Duodenal mucosa (tissue), 2 donors: ENCODE results near the gene SUPT5H.

ENCODE experiments used
- H3K27ac ChIP-seq: one replicate; pipeline ENCODE4 v1.7.0; 2013; ENCODE audit warnings: low read depth, low read length
- H3K27me3 ChIP-seq, 2 donors: one replicate each; pipeline ENCODE4 v1.7.0; 2013; ENCODE audit warnings: low read length in 2 of 2, control low read depth in 1 of 2; ENCODE audit not compliant: insufficient read depth in 2 of 2, control insufficient read depth in 1 of 2
- H3K36me3 ChIP-seq, 2 donors: one replicate each; pipeline ENCODE4 v1.7.0; 2013; ENCODE audit warnings: low read length in 2 of 2, control low read depth in 1 of 2; ENCODE audit not compliant: insufficient read depth in 2 of 2, control insufficient read depth in 1 of 2
- H3K4me1 ChIP-seq, 2 donors: one replicate each; pipeline ENCODE4 v1.7.0; 2013; ENCODE audit warnings: low read length in 2 of 2, control low read depth in 1 of 2; ENCODE audit not compliant: insufficient read depth in 2 of 2, control insufficient read depth in 1 of 2
- H3K4me3 ChIP-seq, 2 donors: one replicate each; pipeline ENCODE4 v1.7.0; 2013; ENCODE audit warnings: low read length in 2 of 2, low read depth in 1 of 2
- H3K9ac ChIP-seq, 2 donors: one replicate each; pipeline ENCODE4 v1.7.0; 2013; ENCODE audit warnings: low read length in 2 of 2, low read depth in 1 of 2
- H3K9me3 ChIP-seq, 2 donors: one replicate each; pipeline ENCODE4 v1.7.0; 2013; ENCODE audit warnings: low read length in 2 of 2, control low read depth in 1 of 2; ENCODE audit not compliant: control insufficient read depth in 1 of 2

SUPT5H gene

GRCh38 chr19:39415111-39416046 is 30.0 kb upstream of the SUPT5H start:
- Histone ChIP-seq H3K4me3 (peak overlapping the region in 1 of 2 donors; percentile 48), H3K9ac (no peak overlapping the region), H3K4me1 (peaks cover 19 to 20% of the 10 kb centered on the region in 2 donors)

DNA sequence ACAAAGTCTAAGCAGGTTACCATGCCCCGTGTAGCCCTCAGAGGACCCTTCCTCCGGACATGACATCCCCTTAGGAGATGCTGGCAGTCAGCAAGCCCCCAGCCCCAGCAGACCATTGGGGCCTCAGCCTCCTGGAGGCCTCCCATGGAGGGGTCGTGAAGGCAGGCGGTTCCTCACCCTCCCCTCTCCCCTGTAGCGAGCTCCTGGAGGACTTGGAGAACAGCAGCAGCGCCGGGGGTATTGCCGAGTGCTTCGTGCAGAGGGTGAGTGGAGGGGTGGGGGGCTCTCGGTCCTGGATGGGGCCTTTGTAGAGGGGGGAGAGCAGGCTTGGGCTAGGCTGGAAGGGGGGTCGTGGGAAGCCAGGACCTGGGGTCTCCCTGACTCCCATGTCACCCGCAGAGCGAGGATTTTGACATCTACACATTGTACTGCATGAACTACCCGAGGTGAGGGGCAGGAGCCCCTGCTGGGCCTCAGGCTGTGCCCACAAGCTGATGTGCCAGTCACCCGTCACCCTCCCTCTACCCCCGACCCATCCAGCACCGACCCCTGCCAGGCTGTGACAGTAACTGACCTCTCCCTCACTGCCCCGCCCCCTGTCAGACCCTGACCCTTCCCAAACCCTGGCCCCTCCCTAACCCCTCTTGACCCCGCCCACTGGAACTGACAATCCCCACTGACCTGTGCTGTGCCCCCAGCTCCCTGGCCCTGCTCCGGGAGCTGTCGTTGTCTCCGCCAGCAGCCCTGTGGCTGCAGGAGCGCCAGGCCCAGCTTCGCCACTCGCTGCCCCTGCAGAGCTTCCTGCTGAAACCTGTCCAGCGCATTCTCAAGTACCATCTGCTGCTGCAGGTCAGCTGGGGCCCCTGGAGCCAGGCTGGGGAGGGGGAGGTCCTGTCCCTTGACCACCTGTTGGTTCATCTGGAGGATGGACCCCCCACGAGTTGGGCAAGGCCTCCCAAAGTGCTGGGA is 28.9 kb upstream of the SUPT5H start:
- Histone ChIP-seq H3K9me3 (no peaks in the 10 kb centered on the region), H3K27me3 (peaks cover 0 to 4% of the 10 kb centered on the region in 2 donors), H3K4me1 (peaks cover 8 to 10% of the 10 kb centered on the region in 2 donors), H3K9ac (no peak overlapping the region), H3K27ac (no peak overlapping the region), H3K4me3 (no peak overlapping the region), H3K36me3 (peaks cover 0 to 3% of the 10 kb centered on the region in 2 donors)

More at GRCh38 chr19:39415111-39416046, 30.0 kb upstream of the SUPT5H start:
- no peaks in the 10 kb centered on the region for H3K9me3 ChIP-seq
- peak overlapping the region; percentile 10 for H3K27ac ChIP-seq
- peaks cover 0 to 3% of the 10 kb centered on the region in 2 donors for H3K36me3 ChIP-seq
- peaks cover 0 to 4% of the 10 kb centered on the region in 2 donors for H3K27me3 ChIP-seq

DNA sequence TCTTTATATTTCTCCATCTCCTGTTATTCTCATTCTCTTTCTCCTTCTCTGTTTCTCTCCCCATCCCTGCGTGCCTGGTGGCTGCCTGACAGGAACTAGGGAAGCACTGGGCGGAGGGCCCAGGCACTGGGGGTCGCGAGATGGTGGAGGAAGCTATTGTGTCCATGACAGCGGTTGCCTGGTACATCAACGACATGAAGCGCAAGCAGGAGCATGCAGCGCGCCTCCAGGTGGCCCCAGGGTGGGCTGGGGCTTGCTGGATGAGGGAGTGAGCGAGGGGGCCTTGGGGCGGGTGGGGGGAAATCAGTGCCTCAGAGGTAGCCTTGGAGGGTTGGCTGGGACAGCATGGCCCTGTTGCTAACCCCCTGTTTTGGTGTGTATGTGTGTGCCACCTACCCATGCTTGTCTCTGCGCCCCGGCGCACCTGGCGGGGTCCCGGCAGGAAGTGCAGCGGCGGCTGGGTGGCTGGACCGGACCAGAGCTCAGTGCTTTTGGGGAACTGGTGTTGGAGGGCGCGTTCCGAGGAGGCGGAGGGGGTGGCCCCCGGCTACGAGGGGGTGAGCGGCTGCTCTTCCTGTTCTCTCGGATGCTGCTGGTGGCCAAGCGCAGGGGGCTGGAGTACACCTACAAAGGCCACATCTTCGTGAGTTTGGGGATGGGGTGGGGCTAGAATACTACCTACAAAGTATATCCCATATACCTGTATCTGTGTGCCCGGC is 27.8 kb upstream of the SUPT5H start:
- H3K4me3 ChIP-seq = no peak overlapping the region
- peaks cover 0 to 4% of the 10 kb centered on the region in 2 donors for H3K27me3 ChIP-seq
- H3K4me1 ChIP-seq = peaks cover 4 to 7% of the 10 kb centered on the region in 2 donors
- H3K27ac ChIP-seq = no peak overlapping the region
- H3K9ac ChIP-seq = no peak overlapping the region
- H3K36me3 ChIP-seq = peaks cover 0 to 3% of the 10 kb centered on the region in 2 donors
- H3K9me3 ChIP-seq = no peaks in the 10 kb centered on the region

DNA sequence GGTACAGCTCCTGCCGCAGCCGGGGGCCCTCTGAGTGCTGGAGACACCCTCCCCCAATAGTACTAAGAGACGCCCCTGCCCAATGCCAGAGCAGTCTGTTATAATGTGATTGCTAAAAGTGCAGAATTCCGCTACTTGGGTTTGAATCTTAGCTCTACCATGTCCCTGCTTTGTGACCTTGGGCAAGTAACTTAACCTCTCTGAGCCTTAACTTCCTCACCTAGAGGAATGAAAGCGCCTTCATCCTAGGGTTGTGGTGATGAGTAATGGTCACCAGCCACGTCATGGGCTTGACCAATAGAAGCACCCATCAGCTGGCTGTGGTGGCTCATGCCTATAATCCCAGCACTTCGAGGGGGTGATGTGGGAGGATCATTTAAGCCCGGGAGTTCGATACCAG is 26.4 kb upstream of the SUPT5H start:
- Histone ChIP-seq H3K27me3 (peaks cover 0 to 4% of the 10 kb centered on the region in 2 donors), H3K9me3 (no peaks in the 10 kb centered on the region), H3K27ac (no peak overlapping the region), H3K4me3 (no peak overlapping the region), H3K9ac (no peak overlapping the region), H3K4me1 (peaks cover 4 to 7% of the 10 kb centered on the region in 2 donors), H3K36me3 (peaks cover 0 to 3% of the 10 kb centered on the region in 2 donors)

DNA sequence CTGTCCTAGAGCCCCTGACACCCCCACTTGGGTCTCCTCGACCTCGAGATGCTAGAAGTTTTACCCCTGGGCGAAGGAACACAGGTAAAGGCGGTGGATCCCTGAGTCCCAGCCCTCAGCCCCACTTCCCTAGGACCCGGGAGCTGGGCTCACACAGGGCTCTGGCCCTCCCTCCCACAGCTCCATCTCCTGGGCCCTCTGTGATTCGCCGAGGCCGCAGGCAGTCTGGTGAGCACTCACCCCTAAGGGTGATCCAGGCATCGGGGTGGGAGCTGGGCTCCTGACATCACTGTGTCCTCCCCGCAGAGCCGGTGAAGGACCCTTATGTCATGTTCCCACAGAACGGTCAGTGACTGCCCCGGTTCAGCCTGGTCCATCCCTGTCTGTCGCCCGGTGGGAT is 24.6 kb upstream of the SUPT5H start:
- Histone ChIP-seq H3K4me1 (no peaks in the 10 kb centered on the region), H3K36me3 (peaks cover 0 to 9% of the 10 kb centered on the region in 2 donors)

GRCh38 chr19:39422020-39422419 is 23.4 kb upstream of the SUPT5H start:
- peaks cover 0 to 9% of the 10 kb centered on the region in 2 donors for H3K36me3 ChIP-seq
- H3K4me1 ChIP-seq = no peaks in the 10 kb centered on the region

More for the DNA sequence above, 24.6 kb upstream of the SUPT5H start:
- Histone ChIP-seq H3K9me3 (no peaks in the 10 kb centered on the region), H3K9ac (no peak overlapping the region), H3K27ac (no peak overlapping the region), H3K27me3 (no peaks in the 10 kb centered on the region), H3K4me3 (no peak overlapping the region)

DNA sequence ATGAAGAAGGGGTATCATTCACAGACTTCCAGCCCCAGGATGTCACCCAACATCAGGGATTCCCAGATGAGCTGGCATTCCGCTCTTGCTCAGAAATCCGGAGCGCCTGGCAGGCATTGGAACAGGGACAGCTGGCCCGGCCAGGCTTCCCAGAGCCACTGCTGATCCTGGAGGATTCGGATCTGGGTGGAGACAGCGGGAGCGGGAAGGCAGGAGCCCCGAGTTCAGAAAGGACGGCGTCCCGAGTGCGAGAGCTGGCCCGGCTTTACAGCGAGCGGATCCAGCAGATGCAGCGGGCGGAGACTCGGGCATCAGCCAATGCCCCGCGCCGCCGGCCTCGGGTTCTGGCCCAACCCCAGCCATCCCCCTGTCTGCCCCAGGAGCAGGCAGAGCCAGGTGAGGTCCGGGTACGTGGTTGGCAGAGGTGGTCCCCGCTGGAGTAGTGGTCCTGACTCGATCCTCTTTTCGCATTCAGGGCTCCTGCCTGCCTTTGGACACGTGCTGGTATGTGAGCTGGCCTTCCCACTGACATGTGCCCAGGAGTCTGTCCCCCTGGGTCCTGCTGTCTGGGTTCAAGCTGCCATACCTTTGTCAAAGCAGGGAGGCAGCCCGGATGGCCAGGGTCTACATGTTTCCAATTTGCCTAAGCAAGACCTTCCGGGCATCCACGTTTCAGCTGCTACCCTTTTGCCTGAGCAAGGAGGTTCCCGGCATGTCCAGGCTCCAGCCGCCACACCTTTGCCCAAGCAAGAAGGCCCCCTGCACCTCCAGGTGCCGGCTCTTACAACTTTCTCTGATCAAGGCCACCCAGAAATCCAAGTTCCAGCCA is 21.9 kb upstream of the SUPT5H start:
- H3K27me3 ChIP-seq = no peaks in the 10 kb centered on the region
- no peak overlapping the region for H3K9ac ChIP-seq
- H3K4me3 ChIP-seq = no peak overlapping the region
- H3K9me3 ChIP-seq = no peaks in the 10 kb centered on the region
- H3K36me3 ChIP-seq = peaks cover 0 to 9% of the 10 kb centered on the region in 2 donors
- H3K4me1 ChIP-seq = no peaks in the 10 kb centered on the region
- H3K27ac ChIP-seq = no peak overlapping the region

More at GRCh38 chr19:39422020-39422419, 23.4 kb upstream of the SUPT5H start:
- Histone ChIP-seq H3K9ac (no peak overlapping the region), H3K9me3 (no peaks in the 10 kb centered on the region), H3K27ac (no peak overlapping the region), H3K27me3 (no peaks in the 10 kb centered on the region), H3K4me3 (no peak overlapping the region)

GRCh38 chr19:39424934-39425333 is 20.4 kb upstream of the SUPT5H start:
- H3K4me1 ChIP-seq = peaks cover 0 to 5% of the 10 kb centered on the region in 2 donors
- peaks cover 0 to 5% of the 10 kb centered on the region in 2 donors for H3K36me3 ChIP-seq
- H3K27ac ChIP-seq = no peak overlapping the region
- no peaks in the 10 kb centered on the region for H3K9me3 ChIP-seq
- no peak overlapping the region for H3K4me3 ChIP-seq
- H3K27me3 ChIP-seq = no peaks in the 10 kb centered on the region
- no peak overlapping the region for H3K9ac ChIP-seq

DNA sequence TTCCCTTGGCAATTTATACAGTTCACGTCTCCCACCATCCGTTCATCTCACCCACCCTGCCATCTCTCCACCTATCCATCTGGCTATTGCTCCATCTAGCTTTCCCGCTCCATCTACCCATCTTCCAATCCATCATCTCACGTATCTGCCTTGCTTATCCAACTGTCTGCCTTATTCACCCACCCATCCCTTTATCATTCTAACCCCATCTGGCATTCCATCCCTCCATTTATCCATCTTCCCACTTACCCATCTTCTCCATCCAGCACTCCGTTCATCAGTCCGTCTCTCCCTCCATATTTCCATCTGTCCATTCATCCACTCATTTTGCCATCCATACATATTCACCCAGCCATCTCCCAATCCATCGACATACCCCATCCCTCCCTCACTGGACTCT is 19.6 kb upstream of the SUPT5H start:
- H3K9me3 ChIP-seq = no peaks in the 10 kb centered on the region
- H3K4me1 ChIP-seq = peaks cover 0 to 8% of the 10 kb centered on the region in 2 donors
- H3K27me3 ChIP-seq = no peaks in the 10 kb centered on the region
- H3K36me3 ChIP-seq = peaks cover 0 to 5% of the 10 kb centered on the region in 2 donors
- no peak overlapping the region for H3K4me3 ChIP-seq
- no peak overlapping the region for H3K27ac ChIP-seq
- H3K9ac ChIP-seq = no peak overlapping the region
